H9 (cell line): ENCODE measurements around the gene LMX1B. TPM values are rescaled to one million over a fixed set of nuclear protein-coding genes. Genes with fewer than 3 reads are reported as not detected.

Experiments
- DNase-seq: peaks from one replicate; pipeline ENCODE4 v3.0.0-alpha.2; 2017
- H2AFZ ChIP-seq: one replicate; pipeline ENCODE4 v1.6.1; 2013; ENCODE audit warnings: mild to moderate bottlenecking, low read length, control low read depth, moderate library complexity
- H2AK5ac ChIP-seq: 2 replicates; pipeline ENCODE4 v1.6.1; 2013; ENCODE audit warnings: low read length, control low read depth, mixed read lengths; ENCODE audit not compliant: insufficient read length
- H2BK120ac ChIP-seq: one replicate; pipeline ENCODE4 v1.6.1; 2013; ENCODE audit warnings: low read depth, mild to moderate bottlenecking, low read length, control low read depth, inconsistent platforms; ENCODE audit not compliant: poor library complexity, severe bottlenecking
- H2BK12ac ChIP-seq: 2 replicates; pipeline ENCODE4 v1.6.1; 2013; ENCODE audit warnings: low read length, control low read depth, mixed read lengths, low read depth; ENCODE audit not compliant: insufficient read length
- H2BK15ac ChIP-seq: 2 replicates; pipeline ENCODE4 v1.6.1; 2013; ENCODE audit warnings: low read depth, low read length, control low read depth
- H2BK20ac ChIP-seq: one replicate; pipeline ENCODE4 v1.6.1; 2013; ENCODE audit warnings: low read depth, mild to moderate bottlenecking, low read length, control low read depth, inconsistent platforms; ENCODE audit not compliant: poor library complexity, severe bottlenecking
- H2BK5ac ChIP-seq: 2 replicates; pipeline ENCODE4 v1.6.1; 2013; ENCODE audit warnings: low read length, control low read depth, mixed read lengths; ENCODE audit not compliant: insufficient read length
- H3K14ac ChIP-seq: 2 replicates; pipeline ENCODE4 v1.6.1; 2013; ENCODE audit warnings: low read length, control low read depth; ENCODE audit not compliant: insufficient read depth
- H3K18ac ChIP-seq: 2 replicates; pipeline ENCODE4 v1.6.1; 2013; ENCODE audit warnings: low read depth, mild to moderate bottlenecking, mixed read lengths, low read length, control low read depth; ENCODE audit not compliant: insufficient read length
- H3K23ac ChIP-seq: 2 replicates; pipeline ENCODE4 v1.6.1; 2013; ENCODE audit warnings: low read length, control low read depth, mixed read lengths, low read depth; ENCODE audit not compliant: insufficient read length
- H3K23me2 ChIP-seq: 2 replicates; pipeline ENCODE4 v1.6.1; 2013; ENCODE audit warnings: low read depth, mild to moderate bottlenecking, mixed read lengths, low read length, control low read depth; ENCODE audit not compliant: insufficient read length, poor library complexity, severe bottlenecking
- H3K27ac ChIP-seq: 2 replicates; pipeline ENCODE4 v1.5.1; 2013; ENCODE audit warnings: low read length, control low read depth, mixed read lengths, low read depth; ENCODE audit not compliant: insufficient read length
- H3K27me3 ChIP-seq: 2 replicates; pipeline ENCODE4 v1.6.1; 2013; ENCODE audit warnings: low read length, control low read depth, inconsistent platforms; ENCODE audit not compliant: insufficient read depth
- H3K4ac ChIP-seq: 2 replicates; pipeline ENCODE4 v1.6.1; 2013; ENCODE audit warnings: low read depth, mild to moderate bottlenecking, control low read depth, inconsistent platforms, low read length, moderate library complexity
- H3K4me1 ChIP-seq: 2 replicates; pipeline ENCODE4 v1.6.1; 2013; ENCODE audit warnings: low read length, control low read depth, inconsistent platforms; ENCODE audit not compliant: insufficient read depth
- H3K4me2 ChIP-seq: 2 replicates; pipeline ENCODE4 v1.6.1; 2013; ENCODE audit warnings: low read length, control low read depth, mixed read lengths; ENCODE audit not compliant: insufficient read length, insufficient read depth
- H3K56ac ChIP-seq: 2 replicates; pipeline ENCODE4 v1.6.1; 2013; ENCODE audit warnings: low read depth, mild to moderate bottlenecking, mixed read lengths, low read length, control low read depth; ENCODE audit not compliant: insufficient read length
- H3K79me1 ChIP-seq: 2 replicates; pipeline ENCODE4 v1.6.1; 2013; ENCODE audit warnings: low read depth, mild to moderate bottlenecking, moderate library complexity, low read length, control low read depth, inconsistent platforms; ENCODE audit not compliant: insufficient read depth, poor library complexity, severe bottlenecking
- H3K79me2 ChIP-seq: 2 replicates; pipeline ENCODE4 v1.6.1; 2013; ENCODE audit warnings: low read length, control low read depth, inconsistent platforms; ENCODE audit not compliant: insufficient read depth
- H3K9ac ChIP-seq: 2 replicates; pipeline ENCODE4 v1.6.1; 2013; ENCODE audit warnings: low read length, control low read depth, mixed read lengths; ENCODE audit not compliant: insufficient read length; ENCODE audit errors: extremely low read depth
- H3K9me3 ChIP-seq: one replicate; pipeline ENCODE4 v1.6.1; 2013; ENCODE audit warnings: low read depth, low read length, inconsistent platforms; ENCODE audit not compliant: control insufficient read depth
- H3T11ph ChIP-seq: one replicate; pipeline ENCODE4 v1.6.1; 2013; ENCODE audit warnings: mild to moderate bottlenecking, low read length, control low read depth, inconsistent platforms
- H4K20me1 ChIP-seq: one replicate; pipeline ENCODE4 v1.6.1; 2013; ENCODE audit not compliant: control insufficient read depth, insufficient read length, insufficient read depth
- H4K5ac ChIP-seq: 2 replicates; pipeline ENCODE4 v1.6.1; 2013; ENCODE audit warnings: low read depth, mild to moderate bottlenecking, mixed read lengths, low read length, control low read depth; ENCODE audit not compliant: insufficient read length
- H4K8ac ChIP-seq: replicated peaks from 2 replicates; pipeline ENCODE4 v1.6.1; 2013; ENCODE audit warnings: low read length, control low read depth, mixed read lengths, low read depth; ENCODE audit not compliant: insufficient read length
- H4K91ac ChIP-seq: 2 replicates; pipeline ENCODE4 v1.6.1; 2013; ENCODE audit warnings: low read depth, mild to moderate bottlenecking, moderate library complexity, mixed read lengths, low read length, control low read depth; ENCODE audit not compliant: insufficient read length
- H3K27ac Mint-ChIP-seq, 3 experiments: 2 replicates in 2 of 3; 3 replicates in 1 of 3; pipeline ENCODE4 v1.8.0; 2020 to 2021; ENCODE audit warnings: mixed read lengths in 3 of 3, mild to moderate bottlenecking in 1 of 3, moderate library complexity in 1 of 3
- H3K27me3 Mint-ChIP-seq: 2 replicates; pipeline ENCODE4 v1.8.0; 2021; ENCODE audit warnings: low read depth, mild to moderate bottlenecking, moderate library complexity, mixed read lengths
- H3K36me3 Mint-ChIP-seq, 3 experiments: 2 replicates in 2 of 3; 3 replicates in 1 of 3; pipeline ENCODE4 v1.8.0; 2020 to 2021; ENCODE audit warnings: low read depth in 3 of 3, mixed read lengths in 3 of 3; ENCODE audit not compliant: insufficient read depth in 1 of 3
- H3K4me1 Mint-ChIP-seq, 2 experiments: 2 replicates each; pipeline ENCODE4 v1.8.0; 2020; ENCODE audit warnings: mixed read lengths in 2 of 2
- H3K4me3 Mint-ChIP-seq, 2 experiments: 2 replicates in 1 of 2; 3 replicates in 1 of 2; pipeline ENCODE4 v1.8.0; 2020 to 2021; ENCODE audit warnings: mild to moderate bottlenecking in 2 of 2, mixed read lengths in 2 of 2, moderate library complexity in 1 of 2
- H3K9me3 Mint-ChIP-seq, 2 experiments: 2 replicates in 1 of 2; 3 replicates in 1 of 2; pipeline ENCODE4 v1.8.0; 2020; ENCODE audit warnings: mild to moderate bottlenecking in 2 of 2, mixed read lengths in 2 of 2, moderate library complexity in 1 of 2
- WGBS: extraction: QIAGEN DNeasy Blood & Tissue Kit; methylation state at CpG from one replicate; pipeline ENCODE4 v1.1.7; 2013; ENCODE audit warnings: missing lambda C conversion rate, low lambda C conversion rate, mixed read lengths; ENCODE audit not compliant: insufficient read length; ENCODE audit errors: extremely low coverage; 5-methylcytosine and 5-hydroxymethylcytosine counted together
- total RNA-seq: library from RNA; stranded (reverse); gene quantifications from 2 replicates; pipeline ENCODE4 v1.2.1, GENCODE V29; 2021
- TF ChIP-seq, protein P1 (sequence below): fragments of 200-600 bp; sonication (generic); conservative IDR thresholded peaks from 3 replicates; pipeline ENCODE4 v1.8.0; 2021; ENCODE audit warnings: antibody characterized with exemption, mild to moderate bottlenecking

LMX1B gene
- total RNA-seq, 1 experiment from 2014 or later = 0.85 TPM

DNA sequence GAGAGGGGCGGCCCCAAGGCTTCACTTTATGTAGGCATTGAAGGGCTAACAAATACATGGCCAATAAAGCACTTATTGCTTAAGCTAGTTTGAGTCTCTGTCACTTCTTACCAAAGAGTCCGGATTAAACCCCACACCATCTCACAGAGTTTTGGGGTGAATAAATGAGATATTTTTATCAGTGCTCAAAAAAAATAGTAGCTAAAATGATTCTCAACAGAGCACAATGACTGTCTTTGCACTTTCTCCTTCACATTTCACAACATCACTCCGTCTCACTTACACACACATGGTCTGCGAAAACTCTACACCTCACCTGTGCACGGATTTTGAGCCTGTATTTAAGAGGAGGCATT, 92.9 kb downstream of the LMX1B start:
- H4K20me1 ChIP-seq = no peaks in the 10 kb centered on the region
- no peak overlapping the region for H3K4ac ChIP-seq
- no peak overlapping the region for H2BK20ac ChIP-seq
- H2BK15ac ChIP-seq = no peak overlapping the region
- no peak overlapping the region for H2BK5ac ChIP-seq
- no peak overlapping the region for H4K91ac ChIP-seq
- H3K79me2 ChIP-seq = no peaks in the 10 kb centered on the region
- H3K36me3 Mint-ChIP-seq = no peaks in the 10 kb centered on the region; a peak in 1 of 7 replicates
- no peaks in the 10 kb centered on the region for H3K23me2 ChIP-seq
- H3K27ac Mint-ChIP-seq = no peak overlapping the region
- no peak overlapping the region for H2AFZ ChIP-seq
- no peaks in the 10 kb centered on the region; a peak in 1 of 5 replicates for H3K9me3 Mint-ChIP-seq
- H3K27me3 Mint-ChIP-seq = peaks cover 78% of the 10 kb centered on the region
- H3K4me2 ChIP-seq = no peak overlapping the region
- H3K9me3 ChIP-seq = no peaks in the 10 kb centered on the region
- H3K27me3 ChIP-seq = peaks cover 3% of the 10 kb centered on the region; the same call in 1 of the 2 replicates
- H3T11ph ChIP-seq = no peak overlapping the region
- no peak overlapping the region for H3K23ac ChIP-seq
- TF ChIP-seq, protein P1, sequence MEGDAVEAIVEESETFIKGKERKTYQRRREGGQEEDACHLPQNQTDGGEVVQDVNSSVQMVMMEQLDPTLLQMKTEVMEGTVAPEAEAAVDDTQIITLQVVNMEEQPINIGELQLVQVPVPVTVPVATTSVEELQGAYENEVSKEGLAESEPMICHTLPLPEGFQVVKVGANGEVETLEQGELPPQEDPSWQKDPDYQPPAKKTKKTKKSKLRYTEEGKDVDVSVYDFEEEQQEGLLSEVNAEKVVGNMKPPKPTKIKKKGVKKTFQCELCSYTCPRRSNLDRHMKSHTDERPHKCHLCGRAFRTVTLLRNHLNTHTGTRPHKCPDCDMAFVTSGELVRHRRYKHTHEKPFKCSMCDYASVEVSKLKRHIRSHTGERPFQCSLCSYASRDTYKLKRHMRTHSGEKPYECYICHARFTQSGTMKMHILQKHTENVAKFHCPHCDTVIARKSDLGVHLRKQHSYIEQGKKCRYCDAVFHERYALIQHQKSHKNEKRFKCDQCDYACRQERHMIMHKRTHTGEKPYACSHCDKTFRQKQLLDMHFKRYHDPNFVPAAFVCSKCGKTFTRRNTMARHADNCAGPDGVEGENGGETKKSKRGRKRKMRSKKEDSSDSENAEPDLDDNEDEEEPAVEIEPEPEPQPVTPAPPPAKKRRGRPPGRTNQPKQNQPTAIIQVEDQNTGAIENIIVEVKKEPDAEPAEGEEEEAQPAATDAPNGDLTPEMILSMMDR = no peak
- H2AK5ac ChIP-seq = no peak overlapping the region
- no peaks in the 10 kb centered on the region for H3K79me1 ChIP-seq
- H4K8ac ChIP-seq = no peak overlapping the region
- H3K56ac ChIP-seq = no peak overlapping the region
- no peak overlapping the region for H2BK12ac ChIP-seq
- no peak overlapping the region for H4K5ac ChIP-seq
- H3K9ac ChIP-seq = no peak overlapping the region
- no CpG with 5 or more reads among the region's 5 CpGs for WGBS
- H3K4me3 Mint-ChIP-seq = peak overlapping the region in 1 of 2 experiments; percentile 0; a peak in 1 of 5 replicates
- no peak overlapping the region for H3K14ac ChIP-seq
- H2BK120ac ChIP-seq = no peak overlapping the region
- no peak overlapping the region for H3K27ac ChIP-seq
- H3K4me1 Mint-ChIP-seq = peaks cover 11 to 23% of the 10 kb centered on the region in 2 experiments
- no peaks in the 10 kb centered on the region for H3K4me1 ChIP-seq
- H3K18ac ChIP-seq = no peak overlapping the region
- DNase-seq = no peak
